C4-2B (cell line): ENCODE results near the gene LIN28B.

Source experiments
- ZFX ChIP-seq: fragments of 450-650 bp; IDR thresholded peaks from 2 replicates; pipeline ENCODE4 v1.6.1; 2017
- TF ChIP-seq, protein P1 (sequence below): fragments of 450-650 bp; conservative IDR thresholded peaks from 2 replicates; pipeline ENCODE4 v1.5.1; 2017; ENCODE audit warnings: mild to moderate bottlenecking

DNA sequence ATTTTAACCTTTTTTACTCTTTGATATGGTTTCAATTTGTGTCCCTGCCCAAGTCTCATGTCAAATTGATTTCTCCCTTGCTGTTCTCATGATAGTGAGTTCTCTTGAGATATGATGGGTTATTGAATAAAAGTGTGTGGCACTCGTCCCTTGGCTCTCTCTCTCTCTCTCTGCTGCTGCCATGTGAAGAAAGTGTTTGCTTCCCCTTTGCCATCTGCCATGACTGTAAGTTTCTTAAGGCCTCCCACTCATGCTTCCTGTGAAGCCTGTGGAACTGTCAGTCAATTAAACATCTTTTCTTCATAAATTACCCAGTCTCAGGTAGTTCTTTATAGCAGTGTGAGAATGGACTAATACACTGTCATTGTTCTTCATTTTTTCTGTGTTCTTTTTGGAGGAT, 48.5 kb downstream of the LIN28B start:
- TF ChIP-seq, protein P1, sequence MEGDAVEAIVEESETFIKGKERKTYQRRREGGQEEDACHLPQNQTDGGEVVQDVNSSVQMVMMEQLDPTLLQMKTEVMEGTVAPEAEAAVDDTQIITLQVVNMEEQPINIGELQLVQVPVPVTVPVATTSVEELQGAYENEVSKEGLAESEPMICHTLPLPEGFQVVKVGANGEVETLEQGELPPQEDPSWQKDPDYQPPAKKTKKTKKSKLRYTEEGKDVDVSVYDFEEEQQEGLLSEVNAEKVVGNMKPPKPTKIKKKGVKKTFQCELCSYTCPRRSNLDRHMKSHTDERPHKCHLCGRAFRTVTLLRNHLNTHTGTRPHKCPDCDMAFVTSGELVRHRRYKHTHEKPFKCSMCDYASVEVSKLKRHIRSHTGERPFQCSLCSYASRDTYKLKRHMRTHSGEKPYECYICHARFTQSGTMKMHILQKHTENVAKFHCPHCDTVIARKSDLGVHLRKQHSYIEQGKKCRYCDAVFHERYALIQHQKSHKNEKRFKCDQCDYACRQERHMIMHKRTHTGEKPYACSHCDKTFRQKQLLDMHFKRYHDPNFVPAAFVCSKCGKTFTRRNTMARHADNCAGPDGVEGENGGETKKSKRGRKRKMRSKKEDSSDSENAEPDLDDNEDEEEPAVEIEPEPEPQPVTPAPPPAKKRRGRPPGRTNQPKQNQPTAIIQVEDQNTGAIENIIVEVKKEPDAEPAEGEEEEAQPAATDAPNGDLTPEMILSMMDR = no peak
- no peak for TF ChIP-seq ZFX
